K562 (cell line): ENCODE measurements around the gene CCDC97. TPM values are rescaled to one million over a fixed set of nuclear protein-coding genes. Genes with fewer than 3 reads are reported as not detected.

Experiments used
- CBX5 ChIP-seq: IDR thresholded peaks from 2 replicates; pipeline ENCODE4 v1.6.1; 2014; ENCODE audit warnings: low read depth, borderline replicate concordance
- CTBP1 ChIP-seq: fragments of 450-650 bp; IDR thresholded peaks from 2 replicates; pipeline ENCODE4 v1.6.1; 2016; ENCODE audit warnings: borderline replicate concordance
- GABPA ChIP-seq: fragments of 200-800 bp; sonication (Bioruptor generic); conservative IDR thresholded peaks from 2 replicates; pipeline ENCODE4 v1.6.1; 2016; ENCODE audit warnings: low read depth, missing genetic modification characterization, missing compliant biosample characterization
- HMG20B ChIP-seq: fragments of 250-450 bp; sonication (Bioruptor Pico); IDR thresholded peaks from 2 replicates; pipeline ENCODE4 v1.5.0; 2021; ENCODE audit warnings: mild to moderate bottlenecking
- HNRNPL ChIP-seq: fragments of 200-400 bp; formaldehyde crosslinking; IDR thresholded peaks from 2 replicates; pipeline ENCODE4 v1.6.1; 2017; ENCODE audit warnings: low read depth, mild to moderate bottlenecking, low read length
- KDM4B ChIP-seq, 2 experiments: fragments of 450-650 bp in 1 of 2; sonication (generic) in 1 of 2; IDR thresholded peaks; 2 replicates each; pipeline ENCODE4 v1.6.1; 2016 to 2017; ENCODE audit warnings: borderline replicate concordance in 2 of 2, antibody characterized with exemption in 1 of 2, low read depth in 1 of 2, mild to moderate bottlenecking in 1 of 2
- KLF16 ChIP-seq: IDR thresholded peaks from 2 replicates; pipeline ENCODE4 v1.6.1; 2016; ENCODE audit warnings: antibody characterized with exemption
- PRMT5 ChIP-seq: sonication (generic); formaldehyde crosslinking; IDR thresholded peaks from 2 replicates; pipeline ENCODE4 v1.5.0; 2020; ENCODE audit warnings: missing genetic modification reagents
- PURB ChIP-seq: sonication (generic); formaldehyde crosslinking; IDR thresholded peaks from 2 replicates; pipeline ENCODE4 v1.9.0; 2021; ENCODE audit warnings: low read depth, mild to moderate bottlenecking, missing genetic modification reagents
- SP2 ChIP-seq: IDR thresholded peaks from 2 replicates; pipeline ENCODE4 v1.6.1; 2011; ENCODE audit warnings: mild to moderate bottlenecking, low read depth, low read length, moderate library complexity; ENCODE audit not compliant: poor library complexity, severe bottlenecking; ENCODE audit errors: extremely low read depth
- TAF7 ChIP-seq: fragments of 450-650 bp; IDR thresholded peaks from 2 replicates; pipeline ENCODE4 v1.6.1; 2016; ENCODE audit warnings: missing genetic modification characterization, missing compliant biosample characterization
- TAF9B ChIP-seq: fragments of 450-650 bp; IDR thresholded peaks from 2 replicates; pipeline ENCODE4 v1.6.1; 2018; ENCODE audit warnings: mild to moderate bottlenecking; ENCODE audit not compliant: partially characterized antibody
- XRCC4 ChIP-seq: IDR thresholded peaks from one replicate; pipeline ENCODE4 v1.6.1; 2011; ENCODE audit not compliant: insufficient read depth, insufficient read length; ENCODE audit errors: extremely low read depth
- ZFPM2 ChIP-seq: fragments of 250-450 bp; sonication (Bioruptor Pico); IDR thresholded peaks from 2 replicates; pipeline ENCODE4 v1.5.1; 2022; ENCODE audit warnings: mild to moderate bottlenecking
- ZNF197 ChIP-seq: fragments of 200-800 bp; sonication (Bioruptor generic); IDR thresholded peaks from 2 replicates; pipeline ENCODE4 v1.6.1; 2016; ENCODE audit warnings: low read depth, missing genetic modification characterization, missing compliant biosample characterization
- polyA plus RNA-seq, 8 experiments: library from polyadenylated mRNA; depleted of rRNA in 4 of 8; stranded (reverse) in 5 of 8; unstranded in 3 of 8; fragments of >200 nt; fragmentation: Nextera tagmentation in 2 of 8; fragmentation: Illumina TruSeq in 1 of 8; extraction: Ambion mirVana in 2 of 8; extraction: Trizol in 1 of 8; gene quantifications; 2 replicates each; pipeline versions ENCODE4 v1.2.1 to v1.2.3, GENCODE V29; 2011 to 2014; ENCODE audit warnings: inconsistent platforms in 1 of 8, missing spikeins in 1 of 8
- total RNA-seq, 7 experiments: library from RNA; depleted of rRNA in 6 of 7; stranded (reverse); fragments of >200 nt in 6 of 7; fragmentation: Illumina TruSeq in 2 of 7; extraction: Trizol in 2 of 7; gene quantifications; 2 replicates each; pipeline versions ENCODE4 v1.2.1 to v1.2.3, GENCODE V29; 2011 to 2021; ENCODE audit warnings: low replicate concordance in 1 of 7
- TF ChIP-seq, protein P1 (sequence below), 3 experiments: fragments of 200-800 bp in 1 of 3; sonication (Bioruptor generic) in 1 of 3; sonication (generic) in 1 of 3; formaldehyde crosslinking in 1 of 3; IDR thresholded peaks; 2 replicates each; pipeline versions ENCODE4 v1.6.1 to v1.8.0; 2016 to 2022; ENCODE audit warnings: mild to moderate bottlenecking in 2 of 3, missing compliant biosample characterization in 2 of 3, missing genetic modification characterization in 2 of 3, missing genetic modification reagents in 1 of 3
- TF ChIP-seq, protein P2 (sequence below): fragments of 200-800 bp; sonication (Bioruptor generic); IDR thresholded peaks from 2 replicates; pipeline ENCODE4 v1.6.1; 2017; ENCODE audit warnings: missing genetic modification characterization, missing compliant biosample characterization
- TF ChIP-seq, protein P3 (sequence below): fragments of 450-650 bp; IDR thresholded peaks from one replicate; pipeline ENCODE4 v1.6.1; 2018; ENCODE audit warnings: mild to moderate bottlenecking, moderate library complexity; ENCODE audit not compliant: partially characterized antibody
- TF ChIP-seq, protein P4 (sequence below): sonication (generic); formaldehyde crosslinking; IDR thresholded peaks from 2 replicates; pipeline ENCODE4 v1.8.0; 2022; ENCODE audit warnings: mild to moderate bottlenecking, missing genetic modification reagents, borderline replicate concordance
- TF ChIP-seq, protein P5 (sequence below): sonication (generic); formaldehyde crosslinking; IDR thresholded peaks from 2 replicates; pipeline ENCODE4 v1.8.0; 2022; ENCODE audit warnings: mild to moderate bottlenecking, missing genetic modification reagents

Gene CCDC97
- total and polyA plus RNA-seq, 9 of the 15 experiments (the other 6 are each of a cell fraction or from before 2014, with no cell fraction given): 0.60 to 16.5 (median 7.0) TPM

DNA sequence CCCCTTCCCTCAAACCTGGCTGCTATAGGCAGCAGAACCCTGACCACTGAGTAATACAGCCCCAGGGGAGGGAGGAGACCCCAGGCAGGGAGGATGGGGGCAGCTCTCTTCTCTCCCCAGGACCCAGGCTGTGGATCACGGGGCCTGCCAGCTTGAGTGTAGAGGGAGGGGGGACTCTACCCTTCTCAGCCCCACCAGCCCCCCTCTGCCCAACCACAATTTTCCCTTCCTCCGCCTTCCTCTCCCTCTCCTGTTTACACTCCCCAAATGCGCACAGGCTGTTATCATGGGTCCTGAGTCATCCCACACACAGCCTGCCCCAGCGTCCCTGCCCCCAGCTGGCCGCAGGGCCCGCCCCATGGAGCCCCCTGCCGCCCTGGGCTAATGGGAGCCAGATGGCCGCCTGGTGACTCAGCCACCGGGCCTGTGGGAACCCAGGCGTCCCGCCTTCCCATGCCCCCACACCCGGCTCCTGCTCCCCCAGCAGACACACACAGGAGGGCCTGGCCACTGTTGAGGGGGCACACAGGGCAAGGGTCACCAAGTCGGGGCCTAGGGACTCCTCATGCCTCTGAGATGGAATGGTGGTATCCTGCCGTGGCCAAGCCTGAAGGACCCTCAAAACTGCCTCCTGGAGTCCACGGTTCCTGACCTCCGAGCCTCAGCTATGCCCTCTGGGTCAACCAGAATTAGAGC, 13.6 kb downstream of the CCDC97 start (continued):
- TF ChIP-seq PRMT5 (CRISPR knock-in tag) (no peak), TAF9B (peak; percentile 91), ZFPM2 (CRISPR knock-in tag) (no peak), SP2 (no peak), HMG20B (CRISPR knock-in tag) (no peak), KDM4B (IDR thresholded peaks at IDR 0.05; ENCODE audit: borderline replicate concordance in 2 of 2, low read depth in 1 of 2) (peak in 1 of 2 experiments; percentile 86; a peak in 1 of 4 replicates), CTBP1 (peak; percentile 82), XRCC4 (no peak), PURB (CRISPR knock-in tag) (no peak), GABPA (tag) (0 out of 2 replicates have a peak, but pooled peaks have one; percentile 46), ZNF197 (CRISPR knock-in tag) (no peak), TAF7 (no peak), KLF16 (peak; percentile 79), HNRNPL (no peak), CBX5 (no peak)
- TF ChIP-seq, protein P1, sequence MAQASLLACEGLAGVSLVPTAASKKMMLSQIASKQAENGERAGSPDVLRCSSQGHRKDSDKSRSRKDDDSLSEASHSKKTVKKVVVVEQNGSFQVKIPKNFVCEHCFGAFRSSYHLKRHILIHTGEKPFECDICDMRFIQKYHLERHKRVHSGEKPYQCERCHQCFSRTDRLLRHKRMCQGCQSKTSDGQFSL (CRISPR knock-in tag; IDR thresholded peaks at IDR 0.05): no peak
- TF ChIP-seq, protein P1 (tag; IDR thresholded peaks at IDR 0.05): no peak
- TF ChIP-seq, protein P2, sequence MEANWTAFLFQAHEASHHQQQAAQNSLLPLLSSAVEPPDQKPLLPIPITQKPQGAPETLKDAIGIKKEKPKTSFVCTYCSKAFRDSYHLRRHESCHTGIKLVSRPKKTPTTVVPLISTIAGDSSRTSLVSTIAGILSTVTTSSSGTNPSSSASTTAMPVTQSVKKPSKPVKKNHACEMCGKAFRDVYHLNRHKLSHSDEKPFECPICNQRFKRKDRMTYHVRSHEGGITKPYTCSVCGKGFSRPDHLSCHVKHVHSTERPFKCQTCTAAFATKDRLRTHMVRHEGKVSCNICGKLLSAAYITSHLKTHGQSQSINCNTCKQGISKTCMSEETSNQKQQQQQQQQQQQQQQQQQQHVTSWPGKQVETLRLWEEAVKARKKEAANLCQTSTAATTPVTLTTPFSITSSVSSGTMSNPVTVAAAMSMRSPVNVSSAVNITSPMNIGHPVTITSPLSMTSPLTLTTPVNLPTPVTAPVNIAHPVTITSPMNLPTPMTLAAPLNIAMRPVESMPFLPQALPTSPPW: peak; percentile 99
- TF ChIP-seq, protein P3, sequence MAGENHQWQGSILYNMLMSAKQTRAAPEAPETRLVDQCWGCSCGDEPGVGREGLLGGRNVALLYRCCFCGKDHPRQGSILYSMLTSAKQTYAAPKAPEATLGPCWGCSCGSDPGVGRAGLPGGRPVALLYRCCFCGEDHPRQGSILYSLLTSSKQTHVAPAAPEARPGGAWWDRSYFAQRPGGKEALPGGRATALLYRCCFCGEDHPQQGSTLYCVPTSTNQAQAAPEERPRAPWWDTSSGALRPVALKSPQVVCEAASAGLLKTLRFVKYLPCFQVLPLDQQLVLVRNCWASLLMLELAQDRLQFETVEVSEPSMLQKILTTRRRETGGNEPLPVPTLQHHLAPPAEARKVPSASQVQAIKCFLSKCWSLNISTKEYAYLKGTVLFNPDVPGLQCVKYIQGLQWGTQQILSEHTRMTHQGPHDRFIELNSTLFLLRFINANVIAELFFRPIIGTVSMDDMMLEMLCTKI: no peak
- TF ChIP-seq, protein P4, sequence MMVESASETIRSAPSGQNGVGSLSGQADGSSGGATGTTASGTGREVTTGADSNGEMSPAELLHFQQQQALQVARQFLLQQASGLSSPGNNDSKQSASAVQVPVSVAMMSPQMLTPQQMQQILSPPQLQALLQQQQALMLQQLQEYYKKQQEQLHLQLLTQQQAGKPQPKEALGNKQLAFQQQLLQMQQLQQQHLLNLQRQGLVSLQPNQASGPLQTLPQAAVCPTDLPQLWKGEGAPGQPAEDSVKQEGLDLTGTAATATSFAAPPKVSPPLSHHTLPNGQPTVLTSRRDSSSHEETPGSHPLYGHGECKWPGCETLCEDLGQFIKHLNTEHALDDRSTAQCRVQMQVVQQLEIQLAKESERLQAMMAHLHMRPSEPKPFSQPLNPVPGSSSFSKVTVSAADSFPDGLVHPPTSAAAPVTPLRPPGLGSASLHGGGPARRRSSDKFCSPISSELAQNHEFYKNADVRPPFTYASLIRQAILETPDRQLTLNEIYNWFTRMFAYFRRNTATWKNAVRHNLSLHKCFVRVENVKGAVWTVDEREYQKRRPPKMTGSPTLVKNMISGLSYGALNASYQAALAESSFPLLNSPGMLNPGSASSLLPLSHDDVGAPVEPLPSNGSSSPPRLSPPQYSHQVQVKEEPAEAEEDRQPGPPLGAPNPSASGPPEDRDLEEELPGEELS: no peak; the same call in 1 of the 2 replicates
- TF ChIP-seq, protein P5, sequence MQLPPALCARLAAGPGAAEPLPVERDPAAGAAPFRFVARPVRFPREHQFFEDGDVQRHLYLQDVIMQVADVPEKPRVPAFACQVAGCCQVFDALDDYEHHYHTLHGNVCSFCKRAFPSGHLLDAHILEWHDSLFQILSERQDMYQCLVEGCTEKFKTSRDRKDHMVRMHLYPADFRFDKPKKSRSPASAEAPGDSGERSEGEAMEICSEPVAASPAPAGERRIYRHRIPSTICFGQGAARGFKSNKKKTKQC (CRISPR knock-in tag): peak; percentile 48; the same call in 1 of the 2 replicates
